Astrocyte (in vitro differentiated cells and primary cell): ENCODE data around the gene TPST2.

ENCODE experiments used
- CTCF ChIP-seq: IDR thresholded peaks from 2 replicates; pipeline ENCODE4 v1.5.1; 2011; ENCODE audit warnings: low read depth, mild to moderate bottlenecking, inconsistent platforms, low read length, moderate library complexity; ENCODE audit not compliant: insufficient read depth
- EZH2 ChIP-seq: IDR thresholded peaks from 2 replicates; pipeline ENCODE4 v1.6.1; 2012; ENCODE audit warnings: mild to moderate bottlenecking, low read length, inconsistent platforms; ENCODE audit not compliant: insufficient read depth

- TF ChIP-seq CTCF (no peak), EZH2 (no peak)
Measured at GRCh38 chr22:26527167-26527566, 62.8 kb downstream of the TPST2 start.
